ENCODE data around the gene KIAA0753. TPM values are rescaled to one million over a fixed set of nuclear protein-coding genes. Genes with fewer than 3 reads are reported as not detected.

The KIAA0753 gene
- total and polyA plus RNA-seq, 2 of the 13 experiments (the other 11 are each of a cell fraction or from before 2014, with no cell fraction given), result 5.2 to 9.1 TPM

- TF ChIP-seq ARID5B (CRISPR knock-in tag; IDR thresholded peaks at IDR 0.05) (0 out of 2 replicates have a peak, but pooled peaks have one; percentile 24), ARNT (IDR thresholded peaks at IDR 0.05) (no peak), ZNF704 (CRISPR knock-in tag; IDR thresholded peaks at IDR 0.05; ENCODE audit: borderline replicate concordance) (peak; percentile 96), ZNF781 (CRISPR knock-in tag; IDR thresholded peaks at IDR 0.05; ENCODE audit: borderline replicate concordance, not compliant biosample characterization) (peak; percentile 100), IKZF1 (IDR thresholded peaks at IDR 0.05) (no peak), PAXIP1 (CRISPR knock-in tag; conservative IDR thresholded peaks at IDR 0.05) (peak; percentile 70), ZNF556 (CRISPR knock-in tag; IDR thresholded peaks at IDR 0.05; ENCODE audit: borderline replicate concordance) (no peak), EHMT2 (IDR thresholded peaks at IDR 0.05; ENCODE audit: borderline replicate concordance, low read depth, low read length) (no peak), ZMYM4 (CRISPR knock-in tag; IDR thresholded peaks at IDR 0.05) (peak; percentile 72), BCLAF1 (IDR thresholded peaks at IDR 0.05) (no peak), TBX2 (CRISPR knock-in tag; IDR thresholded peaks at IDR 0.05; ENCODE audit: borderline replicate concordance) (peak; percentile 96), HNRNPH1 (optimal IDR thresholded peaks at IDR 0.05; ENCODE audit: low read depth, low read length) (no peak), SMAD1 (CRISPR knock-in tag; IDR thresholded peaks at IDR 0.05; ENCODE audit: borderline replicate concordance, low read depth) (peak; percentile 84; the same call in 1 of the 2 replicates), PITX1 (CRISPR knock-in tag; IDR thresholded peaks at IDR 0.05) (peak; percentile 78), EP300 (IDR thresholded peaks at IDR 0.05; ENCODE audit: low read depth in 2 of 2, low read length in 2 of 2) (no peak), EP300 (CRISPR knock-in tag; IDR thresholded peaks at IDR 0.05; ENCODE audit: borderline replicate concordance) (no peak)
These were observed 11.5 kb upstream of the KIAA0753 start (continued) for GRCh38 chr17:6651919-6652452.
